Rectal smooth muscle tissue (tissue), 1 donor: ENCODE data around the gene CENPF.

Experiments
- H3K27ac ChIP-seq: one replicate; pipeline ENCODE4 v1.7.0; 2013; ENCODE audit warnings: low read depth, low read length, inconsistent platforms
- H3K27me3 ChIP-seq: one replicate; pipeline ENCODE4 v1.7.0; 2013; ENCODE audit warnings: low read length; ENCODE audit not compliant: control insufficient read depth, insufficient read depth
- H3K36me3 ChIP-seq: one replicate; pipeline ENCODE4 v1.7.0; 2013; ENCODE audit warnings: low read length; ENCODE audit not compliant: control insufficient read depth, insufficient read depth
- H3K4me1 ChIP-seq: one replicate; pipeline ENCODE4 v1.7.0; 2013; ENCODE audit warnings: low read length; ENCODE audit not compliant: control insufficient read depth, insufficient read depth
- H3K4me3 ChIP-seq: one replicate; pipeline ENCODE4 v1.7.0; 2013; ENCODE audit warnings: low read length
- H3K9ac ChIP-seq: one replicate; pipeline ENCODE4 v1.7.0; 2013; ENCODE audit warnings: low read length

CENPF gene

DNA sequence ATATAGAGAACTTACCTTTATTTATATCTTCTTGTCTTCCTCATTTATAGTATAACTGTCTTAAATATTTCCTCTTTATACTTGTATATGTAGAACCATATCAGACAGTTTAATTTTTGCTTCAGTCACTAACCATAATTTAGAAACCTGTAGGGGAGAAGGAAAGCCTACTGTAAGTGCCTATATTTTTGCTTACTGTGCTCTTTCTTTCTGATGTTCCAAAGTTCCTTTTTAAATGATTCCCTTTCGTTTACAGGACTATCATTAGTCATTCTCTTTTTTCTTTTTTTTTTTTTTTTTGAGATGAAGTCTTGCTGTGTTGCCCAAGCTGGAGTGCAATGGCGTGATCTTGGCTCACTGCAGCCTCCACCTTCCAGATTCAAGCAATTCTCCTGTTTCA, 109.7 kb downstream of the CENPF start:
- Histone ChIP-seq H3K36me3 (no peaks in the 10 kb centered on the region), H3K9ac (no peak overlapping the region), H3K27me3 (no peaks in the 10 kb centered on the region), H3K27ac (no peak overlapping the region), H3K4me1 (no peaks in the 10 kb centered on the region), H3K4me3 (no peak overlapping the region)
